Globus pallidus (tissue), 1 donor: ENCODE data around the gene HEPN1.
"Not testable (repeated sequence)": the region's sequence is repeated elsewhere in the genome, so short reads cannot be mapped to it uniquely, and the experiment has no call there.

Experiments used
- DNase-seq: peaks from one replicate; pipeline ENCODE4 v3.0.0-alpha.2; 2015; ENCODE audit warnings: low spot score

Gene HEPN1

GRCh38 chr11:124942466-124943253, 23.6 kb downstream of the HEPN1 start:
- peak; percentile 95 for DNase-seq

- DNase-seq, result peak; percentile 95
Observed at GRCh38 chr11:124943254-124943616, 24.2 kb downstream of the HEPN1 start.

- no peak for DNase-seq
Observed at GRCh38 chr11:124943741-124944140, 24.7 kb downstream of the HEPN1 start.

- DNase-seq, result no peak
Observed at GRCh38 chr11:124944565-124944964, 25.5 kb downstream of the HEPN1 start.

GRCh38 chr11:124945826-124946225, 26.8 kb downstream of the HEPN1 start:
- DNase-seq, result no peak

GRCh38 chr11:124946735-124947141, 27.7 kb downstream of the HEPN1 start:
- peak; percentile 96 for DNase-seq

- no peak for DNase-seq
Observed at GRCh38 chr11:124950601-124951330, 31.7 kb downstream of the HEPN1 start.

GRCh38 chr11:124951341-124951740, 32.3 kb downstream of the HEPN1 start:
- no peak for DNase-seq

- DNase-seq, result peak; percentile 99
Observed at GRCh38 chr11:124953753-124954589, 34.9 kb downstream of the HEPN1 start, which contains the start of gene CCDC15. Gene CCDC15 (plus strand): TSS chr11:124954202. CDS start chr11:124954733, 531 bp downstream.

GRCh38 chr11:124954590-124954955, 35.5 kb downstream of the HEPN1 start:
- no peak for DNase-seq

GRCh38 chr11:124955035-124955434, 36.0 kb downstream of the HEPN1 start:
- DNase-seq, result no peak

- peak; percentile 81 for DNase-seq
Observed at GRCh38 chr11:124961972-124962609, 43.0 kb downstream of the HEPN1 start.

- DNase-seq, result not testable (repeated sequence)
Observed at GRCh38 chr11:124968197-124968596, 49.1 kb downstream of the HEPN1 start.
